CD4-positive, alpha-beta T cell treated with Interleukin-2 at 100 ng/mL for 4 hours (primary cell): ENCODE measurements around the gene SMIM12.

ENCODE experiments used
- DNase-seq: peaks from one replicate; pipeline ENCODE4 v3.0.0-alpha.2; 2020; ENCODE audit warnings: low spot score

Gene SMIM12, protein sequence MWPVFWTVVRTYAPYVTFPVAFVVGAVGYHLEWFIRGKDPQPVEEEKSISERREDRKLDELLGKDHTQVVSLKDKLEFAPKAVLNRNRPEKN

DNA sequence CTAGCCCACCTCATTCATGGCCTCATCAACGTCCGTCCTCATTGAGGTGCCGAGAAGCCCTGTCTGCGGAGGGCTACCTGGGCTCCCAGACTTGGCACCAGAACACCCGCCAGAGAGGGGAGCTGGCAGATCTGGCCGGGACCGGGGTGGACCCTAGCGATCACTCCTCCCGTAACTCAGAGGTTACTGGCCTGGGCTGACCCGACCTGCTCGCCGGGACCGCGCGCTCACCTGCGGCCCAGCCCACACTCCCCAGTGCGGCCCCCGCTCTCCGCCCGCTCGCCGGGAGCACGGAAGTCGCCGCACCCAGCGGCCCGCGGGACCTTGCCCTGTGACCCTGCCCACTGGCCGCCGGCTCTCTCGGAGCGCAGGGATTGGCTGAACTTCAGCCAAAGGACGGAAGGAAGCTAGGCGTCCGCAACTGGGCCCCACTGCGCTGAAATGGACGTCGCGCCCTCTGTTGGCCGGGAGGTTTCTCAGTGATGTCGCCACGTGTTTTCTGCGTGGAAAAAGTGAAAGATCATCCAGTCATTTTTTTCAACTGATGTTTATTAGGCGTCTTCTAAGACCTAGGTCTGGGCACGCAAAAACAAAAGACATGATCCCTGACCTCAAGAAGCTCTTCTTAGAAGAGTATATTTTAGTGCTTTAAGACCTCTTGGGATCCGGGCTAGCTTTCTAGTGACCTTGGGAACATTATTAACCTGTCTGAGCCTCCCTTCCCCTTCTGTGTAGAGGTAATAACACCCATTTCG is at the start of gene SMIM12:
SMIM12 (minus strand) TSS at position 304 of the 755 bp plus-strand sequence. CDS start 3,772 bp downstream, outside the sequence.
- DNase-seq: peak; percentile 94

DNA sequence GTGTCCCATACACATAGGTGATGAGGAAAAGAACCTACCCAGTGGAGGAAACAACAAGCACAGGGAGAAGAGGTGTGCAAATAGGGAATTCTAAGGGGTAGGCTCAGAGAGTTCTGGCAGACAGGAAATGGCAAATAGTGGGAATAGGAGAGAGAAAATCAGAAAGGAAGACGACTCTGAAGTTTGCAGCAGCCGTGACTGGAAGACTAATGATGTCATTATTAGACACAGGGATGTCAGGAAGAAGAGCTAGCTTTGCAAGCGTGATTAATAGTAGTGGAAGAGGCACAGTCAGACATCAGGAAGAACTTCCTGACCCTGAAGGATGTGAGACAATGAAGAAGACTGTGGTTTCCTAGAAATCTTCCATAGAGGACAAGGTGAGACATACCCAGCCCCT is 48.8 kb upstream of the SMIM12 start:
- no peak for DNase-seq

DNA sequence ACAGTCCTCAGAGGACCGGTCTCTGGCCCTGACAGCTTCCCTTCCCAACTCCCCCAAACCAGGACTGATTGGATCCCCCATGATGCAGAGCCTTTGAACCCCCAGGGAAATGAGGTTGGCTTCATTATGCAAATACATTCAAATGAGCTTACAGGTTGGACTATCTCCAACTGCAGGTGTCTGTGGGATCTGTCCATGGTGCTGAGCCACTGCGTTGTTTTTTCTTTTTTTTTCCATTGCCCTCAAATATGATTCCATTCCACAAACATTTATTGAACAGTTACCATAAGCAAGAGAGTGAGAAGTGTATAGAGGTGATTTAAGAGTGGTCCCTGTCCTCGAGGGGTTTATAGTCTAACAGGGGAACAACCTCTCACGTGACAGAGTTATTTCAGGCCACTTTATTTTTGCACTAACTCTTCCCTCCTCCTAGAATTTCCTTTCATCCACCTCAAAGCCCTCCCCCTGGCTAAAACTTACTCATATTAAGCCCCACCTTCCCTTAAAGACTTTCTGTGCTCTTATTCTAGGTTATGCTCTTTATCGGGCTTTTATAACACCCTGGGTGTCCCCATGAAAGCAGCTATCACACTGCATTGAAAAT is 48.0 kb upstream of the SMIM12 start:
- no peak for DNase-seq

DNA sequence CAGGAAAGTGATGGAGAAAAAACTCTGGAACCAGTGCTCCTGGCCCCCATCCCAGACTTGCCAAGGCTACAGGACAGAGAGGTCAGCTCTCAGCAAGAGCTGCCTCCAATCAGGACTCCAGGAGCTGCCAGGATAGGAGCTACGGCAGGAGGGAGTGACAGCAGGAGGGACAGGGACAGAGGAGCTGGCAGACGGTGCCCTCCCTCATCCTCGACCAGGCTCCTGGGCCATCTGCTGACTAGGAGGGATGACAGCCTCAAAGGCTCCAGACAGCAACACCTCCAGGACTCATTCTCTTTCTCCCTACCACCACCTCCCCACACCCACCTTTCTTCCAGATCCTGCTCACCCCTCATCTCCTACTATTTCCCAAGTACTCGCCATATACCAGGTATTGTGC is 47.2 kb upstream of the SMIM12 start:
- no peak for DNase-seq

DNA sequence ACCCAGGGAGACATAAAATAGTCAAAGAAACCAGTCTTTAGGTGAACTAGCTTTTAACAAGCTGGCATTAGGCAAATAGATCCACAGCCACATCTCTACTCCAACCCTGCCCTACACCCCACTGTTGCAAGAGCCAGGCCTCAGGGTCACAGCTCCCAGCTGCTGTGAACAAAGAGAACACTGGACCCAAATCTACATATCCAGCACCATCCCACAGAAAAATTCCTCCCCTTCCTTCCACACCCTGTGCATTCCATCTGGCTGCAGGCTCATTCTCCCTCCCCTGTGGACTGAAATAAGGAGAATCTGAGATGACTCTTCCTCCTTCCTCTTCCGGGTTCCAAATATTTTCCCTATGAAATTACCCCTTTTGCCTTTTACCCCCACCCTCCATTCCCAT is 46.7 kb upstream of the SMIM12 start:
- no peak for DNase-seq

DNA sequence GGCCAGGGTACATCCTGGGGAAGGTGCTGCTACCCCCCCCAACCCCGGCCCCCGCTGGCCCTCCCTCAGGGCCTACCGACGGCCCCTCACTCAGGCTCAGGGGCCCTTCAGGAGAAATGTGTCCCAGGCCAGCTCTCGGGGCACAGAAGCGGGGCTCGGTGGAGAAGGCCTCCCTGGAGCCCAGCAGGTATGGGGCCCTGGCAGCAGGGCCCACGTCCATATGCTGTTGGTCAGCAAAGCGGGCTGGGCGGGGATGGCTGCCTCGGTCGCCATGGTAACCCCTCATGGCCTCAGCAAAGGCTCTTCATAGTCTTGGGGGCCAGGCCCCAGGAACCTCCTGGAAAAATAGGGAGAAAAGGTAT is 45.5 kb upstream of the SMIM12 start:
- no peak for DNase-seq

DNA sequence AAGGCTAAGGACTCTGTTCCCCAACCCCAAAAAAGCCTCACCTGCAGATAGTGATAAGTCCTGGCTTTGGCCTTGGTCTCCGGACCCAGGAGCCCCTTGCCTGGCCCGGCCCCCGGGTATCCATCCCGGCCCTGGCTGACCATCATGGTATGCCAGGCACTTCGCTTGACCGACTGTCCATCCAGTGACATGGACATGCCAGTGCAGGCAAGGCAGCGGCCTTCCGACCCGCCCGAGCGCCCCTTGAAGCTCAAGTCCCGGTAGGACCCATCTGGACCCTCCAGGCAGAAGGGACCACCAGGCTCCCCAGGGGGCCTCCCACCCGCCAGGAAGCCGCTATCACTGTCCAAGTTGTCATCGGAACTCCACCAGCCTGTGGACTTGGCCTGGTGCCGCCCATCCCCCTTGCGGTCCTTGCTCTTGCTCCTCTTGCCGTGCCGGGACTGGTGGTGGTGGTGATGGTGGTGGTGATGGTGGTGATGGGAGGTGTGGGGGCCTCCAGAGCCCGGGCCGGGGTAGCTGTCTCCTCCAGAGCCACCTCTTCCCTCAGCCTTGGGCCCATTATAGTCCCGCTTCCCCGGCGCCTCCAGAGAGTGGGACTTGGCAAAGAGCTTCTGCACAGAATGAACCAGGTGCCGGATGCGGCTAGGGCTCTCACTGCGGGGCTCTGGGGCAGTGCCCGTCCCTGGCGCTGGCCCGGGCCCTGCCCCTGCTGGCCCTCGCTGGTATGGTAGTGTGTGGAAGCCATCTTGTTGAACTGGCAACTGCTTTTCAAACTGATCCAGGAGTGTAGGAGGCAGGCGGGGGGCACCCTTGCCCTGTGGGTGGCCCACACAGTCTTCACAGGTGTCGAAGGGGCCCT is 44.9 kb upstream of the SMIM12 start:
- no peak for DNase-seq

DNA sequence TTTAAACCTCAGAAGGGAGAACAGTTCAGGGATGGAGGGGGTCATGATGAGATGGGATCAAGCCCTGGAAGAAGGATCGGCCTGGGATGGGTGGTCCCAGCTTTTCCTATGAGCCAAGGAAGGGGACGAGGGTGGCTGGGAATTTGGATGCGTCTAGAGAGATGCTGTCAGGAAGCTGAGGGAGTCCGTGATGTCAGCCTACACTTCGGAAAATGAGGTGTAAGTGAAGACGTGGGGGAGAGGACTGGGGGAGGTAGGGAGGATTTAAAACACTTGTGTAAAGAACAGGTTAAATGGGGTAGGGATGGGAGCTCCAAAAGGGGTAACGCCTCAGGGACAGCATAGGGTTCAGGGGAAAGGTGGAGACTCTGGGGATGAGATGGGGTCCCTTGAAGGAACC is 42.4 kb upstream of the SMIM12 start:
- DNase-seq: no peak

DNA sequence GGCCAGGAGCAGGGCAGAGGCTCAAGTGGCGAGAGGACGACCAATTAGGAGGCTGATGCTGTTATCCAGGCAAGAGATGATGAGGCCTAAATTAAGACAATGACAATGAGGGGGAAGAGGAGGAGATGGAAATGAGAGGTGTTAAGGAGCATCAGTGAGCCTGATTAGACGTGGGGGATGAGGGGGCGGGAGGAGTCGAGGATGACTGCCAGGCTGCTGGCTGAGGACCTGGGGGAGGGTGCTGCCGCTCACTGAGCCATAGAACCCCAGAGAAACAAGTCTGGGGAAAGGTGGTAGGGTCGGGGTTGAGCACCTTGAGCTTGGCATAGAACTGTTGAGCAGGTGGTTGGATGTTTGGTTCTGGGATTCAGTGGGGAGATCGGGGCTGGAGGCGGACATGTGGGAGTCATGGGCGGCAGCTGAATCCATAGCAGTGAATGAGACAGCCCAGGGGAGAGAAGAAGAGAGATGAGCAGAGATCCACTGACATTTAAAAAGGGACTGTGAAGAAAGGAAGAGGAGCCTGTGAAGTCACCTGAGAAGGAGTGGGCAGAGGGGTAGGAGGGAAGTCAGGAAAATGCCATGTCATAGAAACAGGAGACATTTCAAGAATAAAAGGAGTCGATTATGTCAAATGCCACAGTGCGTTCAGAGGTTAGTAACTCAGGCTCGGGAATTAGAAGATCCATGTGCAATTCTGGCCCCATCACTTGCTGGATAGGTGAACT is 41.4 kb upstream of the SMIM12 start:
- DNase-seq: no peak

DNA sequence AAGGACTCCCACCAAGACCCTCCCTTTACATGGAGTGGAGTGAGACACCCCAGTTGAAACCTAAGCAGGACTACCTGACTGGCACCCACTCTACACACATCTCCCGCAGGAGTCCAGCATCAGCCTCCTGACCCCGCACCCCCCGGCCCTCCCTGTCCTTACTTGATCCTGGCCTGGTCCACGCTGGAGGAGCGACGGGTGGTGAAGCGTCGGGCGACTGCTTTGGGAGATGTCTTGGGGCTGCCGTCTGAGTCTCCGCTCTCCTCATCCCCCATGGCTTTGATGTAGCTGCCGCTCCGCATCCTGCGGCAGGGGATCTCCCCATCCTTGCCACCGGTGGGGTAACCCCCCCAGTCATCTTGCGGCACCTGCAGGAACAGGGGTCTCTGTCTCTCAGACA is 40.4 kb upstream of the SMIM12 start:
- DNase-seq: no peak

DNA sequence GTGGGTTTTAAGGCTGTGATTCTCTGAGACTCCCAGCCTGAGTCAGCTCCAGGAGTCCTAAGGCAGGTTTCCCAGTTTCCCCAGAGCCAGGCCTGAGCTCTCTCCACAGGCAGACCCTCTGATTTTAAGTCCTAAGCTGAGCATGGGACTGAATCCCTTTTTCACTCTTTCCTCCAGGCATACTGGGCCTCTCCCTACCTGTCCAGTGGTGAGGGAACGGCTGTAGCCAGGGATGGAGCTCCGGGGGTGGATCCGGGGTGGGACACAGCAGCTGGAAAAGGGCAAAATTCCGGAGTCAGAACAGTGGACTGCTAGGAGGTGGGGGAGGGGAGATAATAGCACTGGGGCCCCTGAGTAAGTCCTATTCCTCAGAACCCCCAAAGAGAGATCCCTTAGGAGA is 39.9 kb upstream of the SMIM12 start:
- DNase-seq: no peak

DNA sequence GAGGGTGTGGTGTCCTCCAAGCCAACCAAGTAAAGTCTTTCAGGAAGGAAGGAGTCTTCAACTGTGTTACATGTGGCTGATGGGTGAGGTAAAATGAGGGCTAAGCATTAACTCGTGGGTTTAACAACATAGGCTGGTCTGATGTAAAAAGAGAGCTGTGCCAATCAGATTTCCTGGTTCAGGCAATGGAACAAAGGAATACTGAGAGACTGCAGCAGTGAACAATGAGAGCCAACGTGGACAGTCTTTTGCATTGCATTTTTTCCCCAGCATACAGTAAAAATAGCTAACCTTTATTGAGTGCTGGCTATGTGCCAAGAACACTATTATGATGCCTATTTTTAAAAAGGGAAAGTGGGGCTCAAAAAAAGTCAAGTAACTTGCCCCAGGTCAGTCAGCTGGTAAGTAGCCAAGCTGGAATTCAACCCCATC is 38.8 kb upstream of the SMIM12 start:
- DNase-seq: no peak

DNA sequence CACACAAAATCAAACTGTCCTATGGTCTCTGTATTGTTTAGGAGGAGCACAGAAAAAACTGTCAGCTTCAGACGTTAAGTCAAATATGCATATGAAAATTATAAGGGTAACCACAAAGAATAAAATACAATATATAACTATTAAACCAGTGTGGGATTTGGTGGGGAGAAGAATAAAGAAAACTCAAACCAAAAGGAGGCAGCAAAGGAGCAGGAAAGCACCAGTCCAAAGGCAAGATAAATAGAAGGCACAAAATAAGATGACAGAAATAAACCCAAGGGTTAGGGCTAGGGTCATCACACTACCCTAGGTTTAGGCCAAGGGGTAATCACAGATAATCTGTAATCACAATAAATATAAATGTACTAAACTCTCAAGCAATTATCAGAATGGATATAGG is 37.1 kb upstream of the SMIM12 start:
- DNase-seq: no peak

DNA sequence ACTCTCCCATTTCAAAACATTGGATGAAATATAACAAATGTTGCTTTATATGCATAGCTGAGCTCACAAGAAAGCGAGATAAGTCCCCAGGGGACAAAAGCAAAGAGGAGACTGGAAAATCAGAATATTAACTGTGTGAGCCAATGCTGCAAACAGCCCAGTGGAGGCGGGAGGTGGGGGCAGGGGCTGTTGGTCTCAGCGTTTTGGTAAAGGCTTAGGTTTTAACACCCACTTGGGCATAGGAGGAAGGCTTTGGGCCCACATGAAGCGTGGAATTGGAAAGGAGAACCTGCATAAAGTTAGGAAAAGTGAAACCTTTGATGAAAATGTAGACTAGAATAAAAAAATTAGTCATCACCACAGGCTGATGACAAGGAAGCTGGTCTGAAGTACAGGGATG is 30.2 kb upstream of the SMIM12 start:
- no peak for DNase-seq

DNA sequence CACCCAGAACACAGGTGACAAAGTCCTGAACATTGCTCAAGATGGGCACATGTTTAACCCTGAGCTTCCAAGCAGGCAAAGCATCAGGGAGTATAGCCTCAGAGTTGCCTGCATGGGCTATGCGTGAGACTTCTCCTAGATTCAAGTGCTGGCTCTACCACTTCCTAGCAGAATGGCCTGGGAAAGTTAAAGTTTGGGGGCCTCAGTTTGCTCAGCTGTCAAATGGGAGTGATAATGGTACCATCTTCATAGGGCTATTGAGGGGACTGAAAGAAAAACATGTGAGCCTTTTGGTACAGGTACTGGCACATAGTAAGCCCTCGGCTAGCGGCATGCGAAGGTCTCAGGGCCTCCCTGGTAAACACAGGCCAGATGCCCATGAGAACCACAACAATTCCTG is 28.0 kb upstream of the SMIM12 start:
- no peak for DNase-seq

DNA sequence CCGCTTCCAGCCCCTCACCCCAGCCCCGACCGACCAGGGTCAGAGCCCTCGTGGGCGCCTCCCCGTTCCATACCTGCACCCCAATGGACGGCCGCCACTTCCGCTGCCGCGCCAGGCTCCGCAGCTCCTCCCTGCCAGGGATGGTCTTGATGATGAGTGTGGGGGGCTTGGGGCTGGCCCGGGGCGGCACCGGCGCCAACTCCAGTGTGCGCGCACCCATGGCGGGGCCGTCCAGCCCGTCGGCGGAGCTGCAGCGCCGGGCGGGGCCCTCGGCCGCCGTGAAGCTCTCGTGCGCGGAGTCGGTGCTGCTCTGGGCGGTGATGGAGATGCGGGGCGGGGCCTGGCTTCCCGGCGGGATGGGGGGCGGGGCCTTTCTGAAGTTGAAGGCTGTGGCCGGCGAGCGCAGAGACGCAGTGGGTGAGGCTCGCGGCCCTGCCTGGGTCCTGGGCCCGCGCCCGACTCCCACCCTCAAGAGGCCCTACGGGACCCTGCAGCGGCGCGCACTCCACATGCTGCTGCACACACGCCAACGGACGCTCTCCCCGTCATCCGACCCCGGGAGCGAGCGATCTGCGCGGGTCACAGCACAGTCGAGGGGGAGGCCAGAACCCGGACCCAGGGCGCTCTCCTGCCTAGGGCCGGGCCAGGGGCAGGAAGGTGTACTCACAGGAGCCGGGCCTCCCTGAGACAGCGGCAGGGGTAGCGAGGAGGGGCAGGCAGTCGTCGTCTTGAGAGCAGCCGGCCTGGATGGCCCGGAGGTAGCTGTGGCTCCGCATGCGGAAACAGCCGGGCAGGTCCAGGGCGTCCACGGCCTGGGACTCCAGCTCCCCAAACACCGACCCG is 26.1 kb upstream of the SMIM12 start:
- peak; percentile 29 for DNase-seq

DNA sequence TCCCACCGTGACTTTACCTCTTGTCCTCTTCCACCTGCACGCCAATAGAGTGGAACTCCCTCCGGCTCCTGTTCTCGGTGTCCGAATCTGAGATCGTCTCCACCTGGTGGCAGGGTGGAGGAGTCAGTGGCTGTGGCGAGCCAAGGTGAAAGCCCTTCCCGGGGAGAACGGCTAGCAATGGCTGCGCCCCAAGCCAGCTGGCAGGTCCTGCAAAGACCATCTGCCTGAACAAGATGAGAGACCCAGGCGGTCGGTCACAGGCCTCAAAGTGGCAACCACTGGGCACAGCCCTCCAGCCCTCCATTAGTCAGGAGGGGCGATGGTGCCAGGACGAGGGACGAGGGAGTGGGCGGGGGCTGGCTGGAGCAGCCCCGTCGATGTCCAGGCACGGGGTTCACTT is 25.4 kb upstream of the SMIM12 start:
- DNase-seq: no peak

DNA sequence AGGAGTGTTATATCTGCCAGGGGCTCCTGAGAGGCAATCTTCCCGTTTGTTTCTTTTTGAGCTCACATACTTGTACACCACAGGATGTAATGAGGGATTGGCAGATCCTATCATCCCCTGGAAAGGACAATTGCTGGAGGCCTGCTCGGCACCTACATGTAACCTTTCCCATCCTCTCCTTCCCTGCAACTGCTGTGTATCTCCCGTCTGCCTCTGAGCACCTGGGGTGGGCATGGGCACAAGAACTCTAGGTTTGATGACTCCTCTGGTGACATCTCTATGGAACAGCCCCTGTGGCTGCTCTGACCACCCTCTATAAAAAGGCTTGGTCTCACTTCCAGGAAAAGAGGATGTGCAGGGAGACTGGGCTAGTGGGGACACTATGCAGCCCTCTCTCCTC is 25.0 kb upstream of the SMIM12 start:
- no peak for DNase-seq

DNA sequence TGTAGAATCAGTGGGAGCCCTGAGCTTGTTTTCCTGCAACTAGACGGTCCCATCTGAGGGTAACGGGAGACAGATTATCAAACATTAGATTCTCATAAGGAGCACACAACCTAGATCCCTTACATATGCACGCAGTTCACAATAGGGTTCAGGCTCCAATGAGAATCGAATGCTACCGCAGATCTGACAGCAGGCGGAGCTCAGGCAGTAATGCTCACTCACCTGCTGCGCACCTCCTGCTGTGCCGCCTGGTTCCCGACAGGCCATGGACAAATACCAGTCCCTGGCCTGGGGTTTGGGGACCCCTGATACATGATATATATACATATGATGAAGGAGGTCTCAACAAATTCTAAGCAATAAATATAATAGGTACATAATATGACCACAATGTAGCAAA is 19.7 kb upstream of the SMIM12 start:
- no peak for DNase-seq

DNA sequence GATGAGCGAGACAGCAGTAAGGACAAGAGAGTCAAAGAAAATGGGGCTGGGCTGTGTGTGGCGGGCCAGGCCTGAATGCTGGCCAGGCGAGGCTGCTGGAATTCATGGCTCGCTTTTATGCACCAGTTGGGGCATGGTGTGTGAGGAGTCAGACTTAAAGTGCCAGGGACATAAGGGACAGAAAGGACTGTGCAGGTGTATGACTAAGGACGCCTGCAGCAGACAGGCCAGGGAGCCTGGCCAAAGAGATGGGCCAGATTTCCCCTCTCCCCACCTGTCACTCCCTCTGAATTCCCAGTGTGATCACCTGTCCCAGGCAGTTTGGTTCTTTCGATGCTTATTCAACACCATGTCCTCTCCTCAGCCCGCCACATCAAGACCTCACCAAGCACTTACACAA is 16.9 kb upstream of the SMIM12 start:
- DNase-seq: no peak

DNA sequence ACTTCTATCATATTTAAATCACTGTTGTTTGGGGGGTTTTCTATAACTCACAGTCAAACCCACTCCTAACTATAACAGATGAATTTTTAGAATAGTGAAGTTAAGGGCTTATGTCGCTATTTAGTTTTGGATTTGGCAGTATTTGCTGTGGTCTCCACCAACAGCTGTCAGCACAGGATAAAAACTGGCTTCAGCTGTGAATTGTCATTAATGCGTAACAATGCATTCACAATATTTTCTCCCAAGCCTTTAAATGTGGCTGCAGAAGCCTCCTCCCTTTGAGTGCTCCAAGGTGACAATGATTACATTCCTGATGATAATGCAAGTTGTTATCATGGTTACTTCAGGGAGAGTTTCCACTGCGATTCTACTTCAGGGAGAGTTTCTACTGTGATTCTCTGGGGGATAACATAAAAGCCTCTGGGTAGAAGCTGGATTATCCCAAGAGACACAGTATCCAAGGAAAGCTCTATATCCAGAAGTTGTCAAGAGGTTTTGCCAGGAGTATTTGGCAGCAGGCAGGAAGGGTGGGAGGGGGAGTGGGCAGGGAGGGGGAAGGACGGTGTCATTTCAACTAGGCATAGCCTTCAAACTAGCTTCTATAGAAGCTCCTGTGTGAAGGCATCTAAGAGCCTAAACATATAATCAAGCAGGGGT is 14.9 kb upstream of the SMIM12 start:
- no peak for DNase-seq
